HAP-1 (cell line): Measurements from ENCODE around the gene LAMA5.

Experiments used
- DNase-seq, 2 experiments: peaks; one replicate each; pipeline ENCODE4 v3.0.0-alpha.2; 2016 to 2020; ENCODE audit warnings: low spot score in 2 of 2
- H3K27me3 ChIP-seq: fragments of 250-450 bp; sonication (Bioruptor Pico); 2 replicates; pipeline ENCODE4 v1.5.1; 2020; ENCODE audit warnings: low read depth, mild to moderate bottlenecking, moderate library complexity
- H3K36me3 ChIP-seq: fragments of 250-450 bp; sonication (Bioruptor Pico); replicated peaks from 2 replicates; pipeline ENCODE4 v1.5.1; 2020; ENCODE audit warnings: mild to moderate bottlenecking
- H3K4me1 ChIP-seq: fragments of 250-450 bp; sonication (Bioruptor Pico); 2 replicates; pipeline ENCODE4 v1.5.1; 2020; ENCODE audit warnings: mild to moderate bottlenecking
- H3K4me3 ChIP-seq: fragments of 250-450 bp; sonication (Bioruptor Pico); 2 replicates; pipeline ENCODE4 v1.5.1; 2020; ENCODE audit warnings: mild to moderate bottlenecking, moderate library complexity
- H3K9me3 ChIP-seq: fragments of 250-450 bp; sonication (Bioruptor Pico); 2 replicates; pipeline ENCODE4 v1.5.1; 2020; ENCODE audit warnings: mild to moderate bottlenecking, moderate library complexity
- in situ Hi-C: fragments of 300-500 bp; cut with MboI; formaldehyde crosslinking; loops from 3 replicates; pipeline ENCODE4 v1.14.3; 2020; ENCODE audit warnings: low sequenced_read_pairs, inconsistent platforms, mixed read lengths

LAMA5 gene

DNA sequence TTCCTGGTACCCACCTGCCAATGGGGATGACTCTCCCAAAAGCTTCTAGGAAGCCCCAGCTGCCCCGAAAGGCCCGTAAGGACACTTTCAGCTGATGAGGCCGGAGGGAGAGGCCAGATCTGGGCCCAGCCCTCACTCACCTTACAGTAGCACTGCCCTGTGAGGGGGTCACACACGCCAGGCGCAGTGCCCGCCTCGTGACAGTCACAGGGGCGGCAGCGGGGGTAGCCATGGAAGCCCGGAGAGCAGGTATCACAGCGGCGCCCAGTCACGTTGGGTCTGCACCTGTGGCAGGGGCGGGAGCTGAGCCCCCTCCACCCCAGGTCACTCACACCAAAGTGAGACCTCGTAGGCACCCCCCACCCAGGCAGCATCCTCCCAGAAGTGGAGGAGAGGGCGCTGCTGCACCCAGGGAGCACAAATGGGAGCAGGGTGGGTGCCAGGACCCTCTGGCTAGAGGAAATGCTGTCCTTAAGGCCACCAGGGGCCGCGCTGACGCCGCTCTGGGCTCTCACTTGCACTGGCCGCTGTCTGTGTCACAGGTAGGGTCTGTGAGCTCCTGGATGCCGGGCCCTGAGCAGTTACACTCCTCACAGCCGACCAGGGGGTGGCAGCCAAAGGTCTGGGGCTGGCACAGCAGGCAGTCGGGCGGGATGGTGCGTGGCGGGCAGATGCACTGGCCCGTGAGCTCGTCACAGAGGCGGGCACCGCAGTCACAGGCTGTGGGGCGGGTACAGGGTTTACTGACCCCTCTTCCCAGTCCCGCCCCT is 39.2 kb downstream of the LAMA5 start:
- DNase-seq = no peak
- Histone ChIP-seq H3K36me3 (peaks cover 64% of the 10 kb centered on the region), H3K4me3 (no peak overlapping the region), H3K27me3 (no peaks in the 10 kb centered on the region), H3K9me3 (no peaks in the 10 kb centered on the region), H3K4me1 (no peaks in the 10 kb centered on the region)
- in situ Hi-C loops = no loop called here

DNA sequence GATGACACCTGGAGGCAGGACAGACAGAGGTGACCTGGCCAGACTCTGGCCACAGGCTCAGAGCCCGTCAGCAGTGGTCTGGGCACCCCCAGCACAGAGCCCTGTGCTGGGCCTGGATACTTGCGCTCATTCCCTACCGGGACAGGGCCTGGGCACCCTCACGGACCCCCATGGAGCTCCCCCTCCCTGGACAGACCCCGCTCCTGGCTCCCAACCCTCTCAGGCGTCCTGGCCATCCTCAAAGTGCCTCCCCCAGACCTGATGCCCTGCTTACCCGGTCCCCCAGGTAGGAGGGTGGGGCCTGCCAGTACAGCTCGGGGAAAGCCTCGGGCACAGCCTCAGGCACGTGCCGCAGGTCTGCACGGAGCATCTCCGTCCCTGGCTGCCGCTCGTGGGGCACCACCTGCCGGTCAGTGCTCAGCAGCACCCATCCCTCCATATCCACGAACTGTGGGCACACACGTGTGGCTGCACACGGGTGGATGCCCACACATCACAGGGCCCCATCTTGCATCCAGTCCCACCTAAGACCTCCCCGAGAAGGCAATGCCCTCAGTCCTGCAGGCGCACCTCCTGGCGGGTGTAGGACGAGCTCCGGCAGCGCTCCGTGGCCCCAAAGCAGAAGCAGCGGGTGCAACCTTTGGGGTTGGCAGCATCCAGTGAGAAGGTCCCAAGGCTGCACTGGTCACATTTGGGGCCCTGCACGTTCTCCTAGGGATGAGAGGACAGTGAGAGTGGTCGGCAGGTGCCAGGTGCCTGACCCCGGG is 40.0 kb downstream of the LAMA5 start:
- no peaks in the 10 kb centered on the region for H3K4me1 ChIP-seq
- in situ Hi-C loops = no loop called here
- H3K36me3 ChIP-seq = peaks cover 61% of the 10 kb centered on the region

GRCh38 chr20:62326559-62326958 is 40.6 kb downstream of the LAMA5 start:
- DNase-seq = no peak
- Histone ChIP-seq H3K27me3 (no peaks in the 10 kb centered on the region), H3K36me3 (peaks cover 62% of the 10 kb centered on the region), H3K9me3 (no peaks in the 10 kb centered on the region), H3K4me1 (no peaks in the 10 kb centered on the region), H3K4me3 (no peak overlapping the region)
- in situ Hi-C loops = no loop called here

More for the DNA sequence above, 40.0 kb downstream of the LAMA5 start:
- Histone ChIP-seq H3K4me3 (no peak overlapping the region), H3K9me3 (no peaks in the 10 kb centered on the region), H3K27me3 (no peaks in the 10 kb centered on the region)
- no peak for DNase-seq

DNA sequence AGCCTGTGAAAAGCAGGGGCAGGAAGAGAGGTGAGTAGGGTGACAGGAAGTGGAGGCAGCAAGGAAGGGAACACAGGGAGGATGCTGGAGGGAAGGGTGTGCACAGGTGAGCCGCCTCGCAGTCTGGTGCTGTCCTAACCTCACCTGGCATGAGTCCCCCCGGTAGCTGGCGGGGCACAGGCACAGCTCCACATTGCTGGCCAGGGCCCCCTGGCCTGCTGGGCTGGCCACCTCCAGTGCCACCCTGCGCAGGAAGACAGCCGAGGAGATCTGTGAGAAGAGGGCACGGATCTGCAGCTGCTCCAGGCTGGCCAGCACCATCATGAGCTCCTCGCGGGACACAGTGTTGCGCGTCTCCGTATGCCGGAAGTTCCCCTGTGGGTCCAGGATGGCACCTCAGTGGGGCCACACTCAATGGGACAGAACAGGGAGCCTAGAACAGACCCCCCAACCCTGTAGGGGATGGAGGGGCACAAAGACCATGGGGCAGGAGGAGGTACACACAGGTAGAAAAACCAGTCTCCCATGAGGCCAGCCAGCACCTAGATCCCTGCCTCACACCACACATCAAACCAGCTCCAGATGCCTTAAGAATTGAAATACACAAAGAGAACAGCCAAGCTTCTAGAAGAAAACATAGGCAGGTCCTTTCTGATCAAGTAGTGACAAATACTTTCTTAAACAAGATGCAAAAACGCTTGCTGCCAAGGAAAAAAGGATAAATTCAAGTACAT is 41.8 kb downstream of the LAMA5 start:
- in situ Hi-C loops = no loop called here
- DNase-seq = no peak
- H3K36me3 ChIP-seq = peaks cover 60% of the 10 kb centered on the region

DNA sequence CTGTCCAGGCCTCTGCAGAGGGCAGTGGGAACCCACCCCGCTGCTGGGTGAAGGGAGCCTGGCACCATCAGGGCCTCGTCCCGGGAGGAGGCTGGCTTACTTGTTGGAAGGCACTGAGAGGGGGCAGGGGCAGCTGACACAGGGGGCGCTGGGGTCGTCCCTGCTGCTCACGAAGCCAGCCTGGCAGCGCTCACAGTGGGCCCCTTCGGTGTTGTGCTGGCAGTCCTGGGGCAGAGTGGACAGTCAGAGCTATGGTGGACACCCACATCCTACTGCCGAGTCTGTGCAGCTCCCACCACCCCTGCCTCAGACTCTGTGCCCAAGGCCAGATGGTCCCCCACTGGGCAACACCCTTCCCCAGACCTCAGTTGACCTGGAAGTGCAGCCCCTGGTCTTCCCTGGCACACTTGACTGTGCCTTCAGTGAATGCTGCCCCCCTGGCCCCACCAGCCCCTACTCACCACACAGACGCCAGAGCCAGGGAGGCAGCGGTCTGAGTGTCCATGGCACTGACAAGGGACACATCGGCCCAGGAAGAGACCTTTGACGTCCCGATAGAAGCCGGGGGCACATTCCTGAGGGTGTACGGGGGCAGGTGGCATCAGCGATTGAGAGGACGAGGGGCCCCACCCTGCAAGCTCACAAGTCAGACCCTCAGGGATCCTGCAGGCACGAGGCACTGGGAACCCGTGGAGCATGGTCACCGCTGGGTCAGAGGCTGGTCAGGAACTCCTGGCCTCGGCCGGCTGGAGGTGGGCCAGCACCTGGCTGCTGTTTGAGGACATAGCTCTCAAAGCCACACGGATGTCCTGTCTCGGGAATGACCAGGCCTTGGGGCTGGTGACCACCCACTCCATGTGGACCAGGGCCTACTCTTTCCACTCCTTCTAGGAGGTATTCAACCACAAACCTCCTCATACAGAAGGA is 42.9 kb downstream of the LAMA5 start:
- H3K36me3 ChIP-seq = peaks cover 57% of the 10 kb centered on the region
- no peaks in the 10 kb centered on the region for H3K27me3 ChIP-seq
- DNase-seq = no peak
- H3K9me3 ChIP-seq = no peaks in the 10 kb centered on the region
- H3K4me1 ChIP-seq = no peaks in the 10 kb centered on the region
- in situ Hi-C loops = no loop called here
- no peak overlapping the region for H3K4me3 ChIP-seq

More for the DNA sequence above, 41.8 kb downstream of the LAMA5 start:
- Histone ChIP-seq H3K9me3 (no peaks in the 10 kb centered on the region), H3K27me3 (no peaks in the 10 kb centered on the region), H3K4me1 (no peaks in the 10 kb centered on the region), H3K4me3 (no peak overlapping the region)

GRCh38 chr20:62323146-62323979 is 43.7 kb downstream of the LAMA5 start:
- in situ Hi-C loops = no loop called here
- no peak for DNase-seq
- peaks cover 57% of the 10 kb centered on the region for H3K36me3 ChIP-seq

DNA sequence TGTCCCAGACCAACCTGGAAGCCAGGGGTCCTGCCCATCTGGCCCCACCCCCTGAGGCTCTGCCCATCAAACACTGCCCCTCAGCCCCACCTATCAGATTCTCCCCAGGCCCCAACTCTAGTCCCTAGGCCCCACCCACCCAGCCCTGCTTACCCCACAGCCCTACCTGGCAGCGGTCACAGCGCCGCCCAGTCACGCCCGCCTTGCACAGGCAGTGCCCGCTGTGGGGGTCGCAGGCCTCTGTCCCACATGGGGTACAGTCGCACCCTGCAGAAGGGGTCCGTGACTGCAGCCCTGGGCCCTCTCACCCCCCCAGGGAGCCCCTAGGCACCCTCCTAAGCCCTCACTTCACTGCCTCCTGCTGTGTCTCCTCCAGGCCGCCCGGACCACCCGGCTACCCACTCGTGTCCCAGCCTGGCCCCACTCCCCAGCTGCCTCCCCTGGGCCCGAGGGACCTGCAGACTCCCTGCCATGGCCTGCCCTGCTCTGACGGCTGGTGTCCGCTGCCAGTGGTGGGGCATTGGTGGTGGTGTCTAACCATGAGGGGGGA is 44.5 kb downstream of the LAMA5 start:
- no peak for DNase-seq
- Histone ChIP-seq H3K36me3 (peaks cover 51% of the 10 kb centered on the region), H3K9me3 (no peaks in the 10 kb centered on the region), H3K27me3 (no peaks in the 10 kb centered on the region), H3K4me3 (no peak overlapping the region), H3K4me1 (no peaks in the 10 kb centered on the region)
- in situ Hi-C loops = no loop called here

More at GRCh38 chr20:62323146-62323979, 43.7 kb downstream of the LAMA5 start:
- no peak overlapping the region for H3K4me3 ChIP-seq
- H3K4me1 ChIP-seq = no peaks in the 10 kb centered on the region
- H3K27me3 ChIP-seq = no peaks in the 10 kb centered on the region
- H3K9me3 ChIP-seq = no peaks in the 10 kb centered on the region

- H3K4me3 ChIP-seq = no peak overlapping the region
- no peak for DNase-seq
- in situ Hi-C loops = no loop called here
- H3K36me3 ChIP-seq = peaks cover 51% of the 10 kb centered on the region
- H3K9me3 ChIP-seq = no peaks in the 10 kb centered on the region
- no peaks in the 10 kb centered on the region for H3K4me1 ChIP-seq
- no peaks in the 10 kb centered on the region for H3K27me3 ChIP-seq
Observed at GRCh38 chr20:62321975-62322374, 45.1 kb downstream of the LAMA5 start.

DNA sequence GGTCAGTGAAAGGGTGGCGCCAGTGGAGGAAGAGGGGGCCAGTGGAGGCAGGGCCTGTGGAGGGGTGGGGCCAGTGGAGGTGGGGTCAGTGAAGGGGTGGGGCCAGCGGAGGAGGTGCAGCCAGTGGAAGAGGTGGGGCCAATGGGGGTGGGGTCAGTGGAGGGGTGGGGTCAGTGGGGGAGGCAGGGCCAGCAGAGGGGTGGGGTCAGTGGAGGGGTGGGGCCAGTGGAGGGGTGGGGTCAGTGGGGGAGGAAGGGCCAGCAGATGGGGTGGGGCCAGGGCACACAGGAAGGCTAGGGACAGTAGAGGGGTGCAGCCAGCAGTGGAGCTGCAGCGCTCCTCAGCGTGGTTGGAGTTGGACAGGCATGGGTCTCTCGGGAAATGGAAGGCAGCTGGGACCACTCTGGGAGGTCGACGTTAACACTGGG is 45.6 kb downstream of the LAMA5 start:
- DNase-seq = peak in 1 of 2 experiments; percentile 74
- Histone ChIP-seq H3K4me3 (no peak overlapping the region), H3K4me1 (no peaks in the 10 kb centered on the region), H3K27me3 (no peaks in the 10 kb centered on the region), H3K9me3 (no peaks in the 10 kb centered on the region), H3K36me3 (peaks cover 51% of the 10 kb centered on the region)
- in situ Hi-C loops = no loop called here

DNA sequence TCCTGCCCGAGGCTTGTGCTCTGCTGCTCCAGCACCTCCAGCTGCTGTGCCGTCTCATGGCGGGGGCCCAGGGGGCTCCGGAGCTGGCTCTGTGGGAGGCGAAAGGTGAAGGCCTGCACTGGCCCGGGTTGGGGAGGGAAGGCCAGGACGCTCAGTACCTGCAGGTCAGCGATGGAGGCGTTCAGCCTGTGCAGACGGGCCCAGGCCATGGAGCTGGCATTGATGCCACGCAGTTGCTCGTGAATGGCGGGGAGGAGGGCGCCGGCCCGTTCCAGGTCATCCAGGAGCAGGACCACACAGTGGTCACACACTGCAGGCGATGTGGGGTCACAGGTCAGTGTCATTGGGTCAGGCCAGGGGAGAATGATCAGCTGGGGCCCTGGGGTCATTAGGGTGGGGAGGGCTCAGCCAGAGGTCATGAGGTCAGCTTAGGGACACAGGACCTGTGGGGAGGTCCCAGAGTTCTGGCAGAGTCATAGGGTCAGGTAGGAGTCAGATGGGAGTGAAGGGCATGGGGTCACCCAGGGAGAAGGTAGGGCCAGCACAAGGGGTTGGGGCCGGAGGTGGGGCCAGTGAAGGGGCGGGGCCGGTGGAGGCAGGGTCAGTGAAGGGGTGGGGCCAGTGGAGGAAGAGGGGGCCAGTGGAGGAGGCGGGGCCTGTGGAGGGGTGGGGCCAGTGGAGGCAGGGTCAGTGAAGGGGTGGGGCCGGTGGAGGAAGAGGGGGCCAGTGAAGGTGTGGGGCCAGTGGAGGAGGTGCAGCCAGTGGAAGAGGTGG is 46.3 kb downstream of the LAMA5 start:
- in situ Hi-C loops = no loop called here
- Histone ChIP-seq H3K9me3 (no peaks in the 10 kb centered on the region), H3K4me3 (no peak overlapping the region), H3K4me1 (no peaks in the 10 kb centered on the region), H3K27me3 (no peaks in the 10 kb centered on the region), H3K36me3 (peaks cover 57% of the 10 kb centered on the region)
- DNase-seq = peak in 1 of 2 experiments; percentile 82

DNA sequence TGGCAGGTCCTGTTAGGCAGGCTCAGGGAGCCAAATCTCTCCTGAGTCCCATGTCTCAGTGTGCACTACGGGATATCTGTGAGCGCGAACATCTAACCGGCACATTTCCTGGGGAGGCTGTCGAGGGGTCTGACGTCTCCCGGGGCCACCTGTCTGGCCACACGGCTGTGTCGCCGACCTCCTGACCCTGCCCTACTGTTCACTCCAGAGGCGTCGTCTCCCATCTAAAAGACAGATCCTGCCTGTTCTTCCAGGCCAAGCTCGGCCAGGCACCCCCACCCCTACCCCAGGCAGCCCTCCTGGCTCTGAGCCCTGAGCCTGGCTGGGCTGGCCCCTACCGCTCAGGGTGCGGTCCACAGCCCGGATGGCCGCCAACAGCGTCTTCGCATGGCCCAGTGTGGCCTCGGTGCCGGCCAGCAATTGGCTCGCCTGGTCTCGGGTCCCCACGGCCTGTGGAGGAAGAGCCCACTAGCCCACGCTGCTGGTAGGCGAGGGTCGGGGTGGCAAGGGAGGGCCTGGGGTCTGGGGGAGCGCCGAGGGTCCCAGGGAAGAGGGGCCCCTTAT is 47.7 kb downstream of the LAMA5 start:
- Histone ChIP-seq H3K4me3 (no peak overlapping the region), H3K27me3 (no peaks in the 10 kb centered on the region), H3K4me1 (no peaks in the 10 kb centered on the region), H3K9me3 (no peaks in the 10 kb centered on the region), H3K36me3 (peaks cover 58% of the 10 kb centered on the region)
- no peak for DNase-seq
- in situ Hi-C loops = no loop called here
